Kidney epithelial cell (primary cell): ENCODE results near the gene OPN4. TPM values are rescaled to one million over a fixed set of nuclear protein-coding genes. Genes with fewer than 3 reads are reported as not detected.

Experiments used
- DNase-seq: peaks from one replicate; pipeline ENCODE4 v3.0.0-alpha.2; 2010; ENCODE audit warnings: low read depth
- H3K27me3 ChIP-seq: 2 replicates; pipeline ENCODE4 v1.6.0; 2011; ENCODE audit warnings: low read length; ENCODE audit not compliant: control insufficient read depth, insufficient read depth
- H3K36me3 ChIP-seq: 2 replicates; pipeline ENCODE4 v1.5.1; 2011; ENCODE audit warnings: low read length; ENCODE audit not compliant: control insufficient read depth, insufficient read depth
- H3K4me3 ChIP-seq: 2 replicates; pipeline ENCODE4 v1.5.1; 2011; ENCODE audit warnings: low read depth, mild to moderate bottlenecking, control low read depth, low read length
- total RNA-seq: library from RNA; depleted of rRNA; stranded (reverse); fragments of >200 nt; gene quantifications from 2 replicates; pipeline ENCODE4 v1.2.3, GENCODE V29; 2015
- TF ChIP-seq, protein P1 (sequence below): IDR thresholded peaks from 2 replicates; pipeline ENCODE4 v1.5.1; 2011; ENCODE audit warnings: mild to moderate bottlenecking, moderate library complexity, low read length, control low read depth, inconsistent platforms; ENCODE audit not compliant: insufficient read depth, poor library complexity, severe bottlenecking

OPN4 gene
- total RNA-seq, 1 donor from 2014 or later: not detected

DNA sequence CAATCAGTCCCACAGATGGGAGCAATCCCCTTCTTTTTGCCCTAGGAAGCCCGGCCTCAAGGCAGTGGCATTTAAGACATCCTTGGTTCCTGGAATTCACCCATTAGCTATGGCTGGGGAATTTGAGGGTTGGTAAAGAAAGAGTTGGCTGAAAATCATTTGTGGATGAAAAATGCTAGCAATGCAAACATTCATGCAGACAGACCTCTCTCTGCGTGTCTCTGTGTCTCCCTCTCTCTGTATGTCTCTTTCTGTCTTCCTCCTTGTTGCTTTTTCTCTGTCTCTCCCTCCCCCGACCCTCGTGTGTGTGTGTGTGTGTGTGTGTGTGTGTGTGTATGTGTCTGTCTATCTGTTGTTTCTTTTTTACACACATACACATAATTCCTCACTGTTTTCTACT lies 33.4 kb downstream of the OPN4 start:
- no peak for DNase-seq
- Histone ChIP-seq H3K27me3 (peaks cover 33% of the 10 kb centered on the region), H3K36me3 (no peaks in the 10 kb centered on the region), H3K4me3 (no peak overlapping the region)
- TF ChIP-seq, protein P1, sequence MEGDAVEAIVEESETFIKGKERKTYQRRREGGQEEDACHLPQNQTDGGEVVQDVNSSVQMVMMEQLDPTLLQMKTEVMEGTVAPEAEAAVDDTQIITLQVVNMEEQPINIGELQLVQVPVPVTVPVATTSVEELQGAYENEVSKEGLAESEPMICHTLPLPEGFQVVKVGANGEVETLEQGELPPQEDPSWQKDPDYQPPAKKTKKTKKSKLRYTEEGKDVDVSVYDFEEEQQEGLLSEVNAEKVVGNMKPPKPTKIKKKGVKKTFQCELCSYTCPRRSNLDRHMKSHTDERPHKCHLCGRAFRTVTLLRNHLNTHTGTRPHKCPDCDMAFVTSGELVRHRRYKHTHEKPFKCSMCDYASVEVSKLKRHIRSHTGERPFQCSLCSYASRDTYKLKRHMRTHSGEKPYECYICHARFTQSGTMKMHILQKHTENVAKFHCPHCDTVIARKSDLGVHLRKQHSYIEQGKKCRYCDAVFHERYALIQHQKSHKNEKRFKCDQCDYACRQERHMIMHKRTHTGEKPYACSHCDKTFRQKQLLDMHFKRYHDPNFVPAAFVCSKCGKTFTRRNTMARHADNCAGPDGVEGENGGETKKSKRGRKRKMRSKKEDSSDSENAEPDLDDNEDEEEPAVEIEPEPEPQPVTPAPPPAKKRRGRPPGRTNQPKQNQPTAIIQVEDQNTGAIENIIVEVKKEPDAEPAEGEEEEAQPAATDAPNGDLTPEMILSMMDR: no peak

DNA sequence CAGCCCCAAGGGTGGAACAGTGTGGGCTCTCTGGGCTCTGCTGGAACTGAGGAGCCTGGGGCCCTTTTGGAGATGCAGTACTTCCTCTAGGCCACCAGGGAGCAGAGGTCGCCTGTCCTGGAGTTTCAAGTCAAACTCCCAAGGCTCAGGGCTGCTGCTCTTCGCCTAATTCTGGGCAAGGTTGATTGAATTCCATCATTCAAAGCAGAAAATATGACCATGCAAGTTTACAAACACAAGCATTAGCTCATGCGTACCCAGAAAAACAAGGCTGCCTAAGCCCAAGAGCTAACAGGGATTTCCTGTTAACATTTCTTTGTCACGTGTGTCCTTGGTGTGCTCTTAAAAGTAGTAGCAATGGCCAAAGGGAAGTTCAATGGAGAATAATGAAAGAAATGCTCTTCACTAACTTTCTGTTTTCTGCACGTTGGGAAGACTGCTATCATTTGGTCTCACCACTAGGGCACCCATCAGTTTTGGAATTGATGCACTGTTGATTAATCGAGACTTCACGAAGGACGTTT lies 34.1 kb downstream of the OPN4 start:
- no peak for DNase-seq
- TF ChIP-seq, protein P1: peak; percentile 84
- Histone ChIP-seq H3K27me3 (peaks cover 31% of the 10 kb centered on the region), H3K36me3 (no peaks in the 10 kb centered on the region), H3K4me3 (no peak overlapping the region)

DNA sequence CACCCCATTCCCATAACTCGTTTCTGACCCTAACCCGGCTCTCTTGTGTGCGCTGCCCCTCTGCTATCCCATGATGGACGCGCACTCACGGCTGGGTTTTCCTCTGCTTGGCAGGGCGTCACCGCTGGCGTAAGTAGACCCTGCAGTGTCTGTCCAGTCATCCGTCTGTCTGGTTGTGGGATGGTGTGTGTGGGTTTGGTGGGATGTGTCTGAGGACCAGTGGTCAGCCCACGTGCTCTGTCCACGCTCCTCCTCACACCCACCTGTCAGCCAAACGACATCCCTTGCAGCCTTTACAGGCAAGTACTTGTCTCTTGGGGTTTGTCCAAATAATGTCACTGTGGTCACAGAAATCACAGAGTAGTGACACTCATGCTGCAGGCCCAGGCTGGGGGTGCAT lies 34.8 kb downstream of the OPN4 start:
- Histone ChIP-seq H3K36me3 (no peaks in the 10 kb centered on the region), H3K4me3 (no peak overlapping the region), H3K27me3 (peaks cover 25% of the 10 kb centered on the region)
- no peak for DNase-seq
- TF ChIP-seq, protein P1: no peak

DNA sequence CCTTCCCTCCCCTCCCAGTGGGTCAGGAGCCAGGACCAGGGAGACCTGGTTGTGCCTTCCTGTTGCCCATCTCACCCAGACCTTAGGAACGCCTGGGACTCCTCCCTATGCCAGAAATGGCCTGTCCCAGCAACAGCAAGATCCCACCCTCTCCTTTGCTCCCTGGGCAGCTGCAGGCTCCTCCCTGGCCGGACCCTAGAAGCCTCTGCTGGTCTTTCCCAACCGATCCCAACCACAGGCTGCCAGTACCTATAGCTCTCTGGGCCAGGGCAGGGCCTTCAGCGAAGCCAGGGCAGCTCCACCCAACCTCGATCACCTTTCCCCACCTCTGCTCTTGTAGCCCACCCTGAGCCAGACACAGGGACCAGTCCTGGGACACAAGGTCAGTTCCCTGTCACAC lies 35.9 kb downstream of the OPN4 start:
- H3K36me3 ChIP-seq: no peaks in the 10 kb centered on the region
- peaks cover 15% of the 10 kb centered on the region for H3K27me3 ChIP-seq
- TF ChIP-seq, protein P1: no peak
- no peak for DNase-seq
- no peak overlapping the region for H3K4me3 ChIP-seq

DNA sequence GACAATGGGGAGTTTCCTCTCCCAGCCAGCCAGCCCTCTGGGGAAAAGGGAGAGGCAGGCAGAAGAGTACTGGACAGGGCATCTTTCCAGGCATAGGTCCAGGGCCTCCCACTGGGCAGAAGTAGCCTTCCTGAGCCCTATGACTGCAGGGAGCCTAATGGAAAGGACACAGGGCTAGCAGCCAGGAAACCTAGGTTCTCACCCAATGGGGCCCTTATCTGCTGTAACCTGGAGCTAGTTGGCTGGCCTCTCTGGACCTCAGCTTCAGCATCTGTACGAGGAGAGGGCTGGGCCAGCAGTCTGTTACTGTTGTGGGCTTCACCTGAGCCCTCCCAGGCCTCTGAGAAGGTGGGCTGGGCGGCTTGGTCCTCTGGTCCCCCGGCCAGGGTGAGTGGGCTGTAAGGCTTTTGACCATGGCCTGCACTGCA lies 36.3 kb downstream of the OPN4 start:
- TF ChIP-seq, protein P1: no peak

DNA sequence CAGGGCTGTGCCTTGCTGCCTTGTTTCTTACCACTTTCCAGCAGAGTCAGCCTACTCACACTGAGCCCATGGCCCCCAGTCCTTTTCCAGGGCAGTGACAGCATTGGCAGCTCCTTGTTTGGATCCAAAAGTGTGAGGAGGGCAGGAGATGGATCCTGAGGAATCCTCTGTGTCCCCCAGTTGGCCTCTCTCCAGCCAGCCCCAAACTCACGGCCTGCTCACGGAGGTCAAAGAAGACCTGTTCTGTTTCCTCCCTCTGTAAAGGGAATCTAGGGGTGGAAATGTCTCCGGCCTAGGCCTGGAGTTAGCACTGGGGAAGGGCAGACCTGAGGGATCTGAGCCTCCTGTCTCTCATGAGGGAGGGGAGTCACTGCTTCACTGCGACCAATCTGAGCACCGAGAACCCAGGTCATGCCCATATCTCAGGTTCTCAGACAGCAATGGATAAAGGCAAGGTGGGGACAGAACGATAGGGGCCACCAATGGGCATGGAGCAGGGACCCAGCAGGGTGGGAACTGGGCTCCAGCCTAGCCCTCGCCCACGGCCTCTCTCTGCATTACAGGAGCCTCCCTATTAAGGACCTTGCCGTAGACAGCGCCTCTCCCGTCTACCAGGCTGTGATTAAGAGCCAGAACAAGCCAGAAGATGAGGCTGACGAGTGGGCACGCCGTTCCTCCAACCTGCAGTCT lies 37.1 kb downstream of the OPN4 start:
- H3K27me3 ChIP-seq: peaks cover 11% of the 10 kb centered on the region
- DNase-seq: no peak
- TF ChIP-seq, protein P1: no peak
- H3K4me3 ChIP-seq: no peak overlapping the region
- H3K36me3 ChIP-seq: no peaks in the 10 kb centered on the region

More for the DNA sequence above, 36.3 kb downstream of the OPN4 start:
- Histone ChIP-seq H3K27me3 (peaks cover 14% of the 10 kb centered on the region), H3K36me3 (no peaks in the 10 kb centered on the region), H3K4me3 (no peak overlapping the region)
- no peak for DNase-seq
